Measurements from ENCODE around the gene GPR12. TPM values are rescaled to one million over a fixed set of nuclear protein-coding genes. Genes with fewer than 3 reads are reported as not detected.

Gene GPR12
- total RNA-seq, 1 donor from 2014 or later = not detected

DNA sequence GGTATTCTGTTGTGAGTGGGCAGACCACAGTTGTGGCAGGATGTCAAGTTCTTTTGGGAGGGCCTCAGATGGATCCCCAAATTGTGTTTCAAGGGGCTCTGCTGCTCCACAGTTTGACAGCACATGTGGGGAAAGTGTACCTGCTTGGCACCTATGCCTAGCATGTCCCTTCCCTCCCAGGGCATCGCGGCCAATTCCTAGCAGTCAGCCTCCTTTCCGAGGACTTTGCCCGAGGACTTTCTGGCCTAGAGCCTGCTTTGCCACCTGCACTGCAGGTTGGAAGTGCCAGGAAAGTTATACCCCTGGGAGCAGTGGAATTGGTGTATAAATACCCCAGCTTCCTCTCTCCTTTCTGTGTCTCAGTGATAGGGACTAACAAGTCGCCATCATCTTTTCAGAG is 11.9 kb upstream of the GPR12 start:
- intact Hi-C loops (cut with DNase I) = no loop called here
- no peaks in the 10 kb centered on the region for H3K4me1 ChIP-seq
- H3K9me3 ChIP-seq = no peaks in the 10 kb centered on the region
- DNase-seq (ENCODE audit: extremely low spot score in 2 of 2) = no peak
- TF ChIP-seq POLR2AphosphoS5 (IDR thresholded peaks at IDR 0.05; ENCODE audit: insufficient read depth in 1 of 2, low read depth in 1 of 2) (no peak), POLR2A (IDR thresholded peaks at IDR 0.05) (no peak)
- TF ChIP-seq, protein P1, sequence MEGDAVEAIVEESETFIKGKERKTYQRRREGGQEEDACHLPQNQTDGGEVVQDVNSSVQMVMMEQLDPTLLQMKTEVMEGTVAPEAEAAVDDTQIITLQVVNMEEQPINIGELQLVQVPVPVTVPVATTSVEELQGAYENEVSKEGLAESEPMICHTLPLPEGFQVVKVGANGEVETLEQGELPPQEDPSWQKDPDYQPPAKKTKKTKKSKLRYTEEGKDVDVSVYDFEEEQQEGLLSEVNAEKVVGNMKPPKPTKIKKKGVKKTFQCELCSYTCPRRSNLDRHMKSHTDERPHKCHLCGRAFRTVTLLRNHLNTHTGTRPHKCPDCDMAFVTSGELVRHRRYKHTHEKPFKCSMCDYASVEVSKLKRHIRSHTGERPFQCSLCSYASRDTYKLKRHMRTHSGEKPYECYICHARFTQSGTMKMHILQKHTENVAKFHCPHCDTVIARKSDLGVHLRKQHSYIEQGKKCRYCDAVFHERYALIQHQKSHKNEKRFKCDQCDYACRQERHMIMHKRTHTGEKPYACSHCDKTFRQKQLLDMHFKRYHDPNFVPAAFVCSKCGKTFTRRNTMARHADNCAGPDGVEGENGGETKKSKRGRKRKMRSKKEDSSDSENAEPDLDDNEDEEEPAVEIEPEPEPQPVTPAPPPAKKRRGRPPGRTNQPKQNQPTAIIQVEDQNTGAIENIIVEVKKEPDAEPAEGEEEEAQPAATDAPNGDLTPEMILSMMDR (IDR thresholded peaks at IDR 0.05) = no peak
- no peak overlapping the region for H3K4me3 ChIP-seq
- H3K36me3 ChIP-seq = no peaks in the 10 kb centered on the region
- H3K27me3 ChIP-seq = no peaks in the 10 kb centered on the region
- H3K27ac ChIP-seq = no peak overlapping the region

- no peak for DNase-seq (ENCODE audit: extremely low spot score in 2 of 2)
- Histone ChIP-seq H3K4me1 (no peaks in the 10 kb centered on the region), H3K36me3 (no peaks in the 10 kb centered on the region), H3K9me3 (no peaks in the 10 kb centered on the region), H3K27ac (no peak overlapping the region), H3K4me3 (no peak overlapping the region), H3K27me3 (no peaks in the 10 kb centered on the region)
- TF ChIP-seq POLR2AphosphoS5 (IDR thresholded peaks at IDR 0.05; ENCODE audit: insufficient read depth in 1 of 2, low read depth in 1 of 2) (no peak), POLR2A (IDR thresholded peaks at IDR 0.05) (no peak)
- TF ChIP-seq, protein P1 (IDR thresholded peaks at IDR 0.05) = no peak
- intact Hi-C loops (cut with DNase I) = no loop called here
Observed at GRCh38 chr13:26771796-26772195, 11.2 kb upstream of the GPR12 start.

GRCh38 chr13:26762745-26763345 is 2.3 kb upstream of the GPR12 start:
- Histone ChIP-seq H3K4me3 (no peak overlapping the region), H3K4me1 (peaks cover 11% of the 10 kb centered on the region), H3K27ac (no peak overlapping the region), H3K9me3 (no peaks in the 10 kb centered on the region), H3K36me3 (no peaks in the 10 kb centered on the region), H3K27me3 (no peaks in the 10 kb centered on the region)
- DNase-seq (ENCODE audit: extremely low spot score in 2 of 2) = no peak
- intact Hi-C loops (cut with DNase I) = no loop called here
- TF ChIP-seq, protein P1 (IDR thresholded peaks at IDR 0.05) = no peak
- no peak for TF ChIP-seq POLR2AphosphoS5 (IDR thresholded peaks at IDR 0.05; ENCODE audit: insufficient read depth in 1 of 2, low read depth in 1 of 2)
- no peak for TF ChIP-seq POLR2A (IDR thresholded peaks at IDR 0.05)

DNA sequence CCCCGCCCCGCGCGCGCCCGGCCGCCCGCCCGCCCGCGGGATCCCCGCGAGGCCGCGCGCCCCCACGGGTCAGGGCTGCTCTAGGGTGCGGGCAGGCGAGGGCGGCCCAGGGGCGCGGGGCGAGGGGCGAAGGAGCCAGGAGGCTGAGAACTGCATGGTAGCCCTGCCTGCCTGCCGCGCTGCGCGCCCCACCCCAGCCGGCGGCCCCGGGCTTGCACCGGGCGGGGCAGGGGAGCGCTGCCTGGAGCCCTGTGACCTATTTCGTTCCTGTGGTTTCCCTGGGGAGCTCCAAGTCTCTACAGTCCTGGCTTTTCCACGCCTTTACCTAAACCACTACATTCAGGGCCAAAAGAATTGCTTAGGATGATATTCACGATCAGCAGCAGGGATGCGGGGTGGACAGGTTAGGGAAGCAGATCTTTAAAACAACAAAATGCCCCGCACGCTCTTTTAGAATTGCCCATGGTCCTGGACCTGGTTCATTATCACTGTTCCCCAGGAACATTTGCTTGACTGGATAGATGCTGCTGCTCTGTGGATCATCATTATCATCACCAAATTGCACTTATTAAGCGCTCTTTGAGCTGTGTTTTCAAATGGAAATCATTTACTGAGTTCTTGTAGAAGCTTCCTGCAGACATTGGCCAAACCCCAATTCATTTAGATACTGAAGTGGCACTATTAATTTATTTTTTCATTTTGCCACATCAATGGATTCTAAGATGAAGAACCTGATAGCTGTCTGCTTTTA is 421 bp upstream of the GPR12 start:
- Histone ChIP-seq H3K27ac (no peak overlapping the region), H3K27me3 (no peaks in the 10 kb centered on the region), H3K4me1 (peaks cover 11% of the 10 kb centered on the region), H3K4me3 (no peak overlapping the region), H3K36me3 (no peaks in the 10 kb centered on the region), H3K9me3 (no peaks in the 10 kb centered on the region)
- intact Hi-C loops (cut with DNase I) = no loop called here
- no peak for DNase-seq (ENCODE audit: extremely low spot score in 2 of 2)
- TF ChIP-seq, protein P1 (IDR thresholded peaks at IDR 0.05) = no peak
- no peak for TF ChIP-seq POLR2AphosphoS5 (IDR thresholded peaks at IDR 0.05; ENCODE audit: insufficient read depth in 1 of 2, low read depth in 1 of 2)
- TF ChIP-seq POLR2A (IDR thresholded peaks at IDR 0.05) = no peak

Data from vagina (tissue), 2 donors.